Measurements from ENCODE around the gene MSL1.
"Not testable (repeated sequence)": the region's sequence is repeated elsewhere in the genome, so short reads cannot be mapped to it uniquely, and the experiment has no call there.

Gene MSL1

GRCh38 chr17:40124279-40125141, 2.7 kb downstream of the MSL1 start:
- DNase-seq (ENCODE audit: low spot score): no peak

- DNase-seq (ENCODE audit: low spot score): no peak
These were observed 7.7 kb downstream of the MSL1 start for GRCh38 chr17:40129498-40129897.

GRCh38 chr17:40130352-40131042, 8.7 kb downstream of the MSL1 start:
- DNase-seq (ENCODE audit: low spot score): no peak

- no peak for DNase-seq (ENCODE audit: low spot score)
These were observed 12.4 kb downstream of the MSL1 start for GRCh38 chr17:40134184-40134583.

GRCh38 chr17:40135817-40136216, 14.0 kb downstream of the MSL1 start:
- DNase-seq (ENCODE audit: low spot score): no peak

GRCh38 chr17:40139566-40140058, 17.8 kb downstream of the MSL1 start:
- DNase-seq (ENCODE audit: low spot score): no peak

GRCh38 chr17:40143166-40143565, 21.4 kb downstream of the MSL1 start:
- not testable (repeated sequence) for DNase-seq (ENCODE audit: low spot score)

GRCh38 chr17:40145476-40145875, 23.7 kb downstream of the MSL1 start:
- DNase-seq (ENCODE audit: low spot score): no peak

- no peak for DNase-seq (ENCODE audit: low spot score)
These were observed 26.8 kb downstream of the MSL1 start for GRCh38 chr17:40148527-40148926.

GRCh38 chr17:40150276-40150675, 28.5 kb downstream of the MSL1 start:
- DNase-seq (ENCODE audit: low spot score): no peak

- no peak for DNase-seq (ENCODE audit: low spot score)
These were observed 29.7 kb downstream of the MSL1 start for GRCh38 chr17:40151414-40151963.

- no peak for DNase-seq (ENCODE audit: low spot score)
These were observed 31.9 kb downstream of the MSL1 start for GRCh38 chr17:40153603-40154236.

GRCh38 chr17:40157973-40158372, 36.2 kb downstream of the MSL1 start:
- no peak for DNase-seq (ENCODE audit: low spot score)

GRCh38 chr17:40158438-40159013, 36.8 kb downstream of the MSL1 start:
- DNase-seq (ENCODE audit: low spot score): no peak

GRCh38 chr17:40159456-40159855, 37.7 kb downstream of the MSL1 start:
- DNase-seq (ENCODE audit: low spot score): no peak

GRCh38 chr17:40167685-40168261, 46.0 kb downstream of the MSL1 start:
- no peak for DNase-seq (ENCODE audit: low spot score)

- DNase-seq (ENCODE audit: low spot score): peak; percentile 75
These were observed 46.6 kb downstream of the MSL1 start for GRCh38 chr17:40168262-40168832.

GRCh38 chr17:40170325-40170724, 48.6 kb downstream of the MSL1 start:
- DNase-seq (ENCODE audit: low spot score): peak; percentile 44

GRCh38 chr17:40171750-40172149, 50.0 kb downstream of the MSL1 start:
- no peak for DNase-seq (ENCODE audit: low spot score)

- DNase-seq (ENCODE audit: low spot score): no peak
These were observed 51.5 kb downstream of the MSL1 start for GRCh38 chr17:40173091-40173777.

GRCh38 chr17:40173778-40174135, 52.0 kb downstream of the MSL1 start:
- DNase-seq (ENCODE audit: low spot score): no peak

All from hematopoietic multipotent progenitor cell treated with erythropoietin and hydrocortisone succinate and interleukin-3 and kit ligand, for 17 days (in vitro differentiated cells).